Stimulated activated CD8-positive, alpha-beta memory T cell treated with anti-CD3 and anti-CD28 coated beads, Interleukin-4, amount 100 ng/mL, for 24 hours (primary cell): ENCODE data around the gene IGFBP7.

Experiments used
- DNase-seq: peaks from one replicate; pipeline ENCODE4 v3.0.0-alpha.2; 2020; ENCODE audit warnings: low read depth

The IGFBP7 gene

GRCh38 chr4:57109847-57110639, at the start of gene IGFBP7:
TSS of gene IGFBP7 (minus strand) at chr4:57110385. CDS start at chr4:57110351, 34 bp downstream.
- DNase-seq, result no peak

DNA sequence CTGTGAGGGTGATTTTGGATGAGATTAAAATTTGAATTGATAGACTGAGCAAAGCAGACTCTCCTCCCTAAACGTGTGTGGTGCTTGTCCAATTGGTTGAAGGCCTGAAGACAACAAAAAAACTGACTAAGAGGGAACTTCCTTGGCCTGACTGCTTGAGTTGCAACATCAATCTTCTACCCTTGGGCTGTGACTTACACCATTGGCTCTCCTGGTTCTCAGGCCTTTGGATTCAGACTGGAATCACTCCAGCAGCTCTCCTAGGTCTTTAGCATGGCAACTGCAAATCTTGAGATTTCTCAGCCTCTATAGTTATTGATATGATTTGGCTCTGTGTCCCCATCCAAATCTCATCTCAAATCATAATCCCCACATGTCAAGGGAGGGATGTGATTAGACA, 49.7 kb upstream of the IGFBP7 start:
- no peak for DNase-seq

- no peak for DNase-seq
Observed at GRCh38 chr4:57158762-57159161, 48.6 kb upstream of the IGFBP7 start.

DNA sequence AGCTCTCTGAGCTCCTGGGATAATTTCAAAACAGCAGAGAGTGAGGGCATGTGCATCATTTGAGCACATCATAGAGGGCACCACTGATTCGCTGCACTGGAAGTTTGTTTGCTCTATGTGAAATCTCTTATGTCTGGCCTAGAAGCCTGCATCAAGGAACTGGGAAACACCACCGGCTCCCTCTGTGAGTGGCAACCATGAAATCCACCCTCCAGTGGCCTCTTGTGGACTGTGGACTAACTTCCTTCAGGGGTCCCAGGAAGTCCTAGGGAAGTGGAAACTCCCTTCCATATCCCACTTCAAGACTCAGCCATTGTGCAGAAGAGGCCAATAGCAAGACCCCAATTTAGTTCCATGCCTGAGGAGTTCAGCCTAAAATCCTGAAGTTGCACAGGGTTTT, 48.0 kb upstream of the IGFBP7 start:
- DNase-seq, result no peak

DNA sequence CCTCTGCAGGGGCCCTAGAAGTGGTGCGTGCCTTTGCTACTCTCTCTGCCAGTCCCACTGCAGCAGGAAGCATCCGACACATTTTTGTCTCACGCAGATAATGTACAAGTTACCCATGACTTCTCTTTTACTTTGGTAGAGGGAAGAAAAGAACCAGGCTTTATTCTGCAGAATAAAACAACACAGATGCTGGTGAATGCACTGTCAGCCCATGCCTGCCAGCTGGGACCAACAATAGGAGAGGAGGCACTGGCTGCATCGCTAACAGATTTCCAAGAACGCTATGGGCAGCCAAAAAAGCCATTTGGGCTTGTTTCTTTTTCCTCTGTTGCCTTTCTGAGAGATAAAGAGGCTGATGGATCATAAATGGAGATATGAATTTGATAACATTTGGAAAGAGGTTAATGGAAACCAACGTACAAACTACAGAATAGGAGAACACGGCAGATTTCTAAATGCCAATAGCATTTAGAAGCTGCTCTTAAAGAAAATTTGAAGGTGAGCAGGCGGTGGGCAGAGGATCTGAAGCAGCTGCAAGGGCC, 47.5 kb upstream of the IGFBP7 start:
- DNase-seq, result no peak

DNA sequence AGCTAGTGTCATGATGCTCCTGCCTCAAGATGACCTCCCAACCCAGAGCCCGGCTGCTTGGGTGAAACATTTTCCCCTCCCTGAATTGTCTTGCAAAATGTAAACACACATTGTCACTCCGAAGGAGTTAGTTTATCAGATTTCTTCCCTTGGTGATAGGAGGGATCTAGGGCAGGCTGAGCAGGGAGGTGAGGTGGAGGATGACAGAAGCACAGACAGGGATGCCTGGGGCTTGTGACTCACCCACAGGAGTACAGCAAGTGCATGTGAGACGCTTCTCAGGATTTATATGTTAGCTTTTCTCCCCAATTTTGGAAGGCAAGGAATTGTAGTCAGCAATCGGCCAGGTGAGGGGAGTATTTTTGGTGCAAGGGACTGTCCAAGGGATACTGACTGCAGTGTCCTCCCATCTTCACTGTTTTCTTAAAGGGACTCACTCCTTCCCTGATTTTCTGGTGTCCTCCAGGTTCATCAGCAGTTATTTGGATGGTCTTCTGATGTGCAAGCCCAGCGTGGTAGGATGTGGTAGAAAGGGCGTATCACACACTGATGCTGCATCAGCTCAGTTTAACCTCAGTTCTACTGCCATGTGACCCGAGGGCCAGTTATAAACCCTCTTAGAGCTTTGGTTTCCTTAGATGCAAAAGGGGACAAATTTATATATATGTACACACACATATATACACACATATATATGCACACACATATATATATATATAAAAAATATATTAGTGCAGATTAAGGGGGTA, 46.2 kb upstream of the IGFBP7 start:
- DNase-seq, result no peak

DNA sequence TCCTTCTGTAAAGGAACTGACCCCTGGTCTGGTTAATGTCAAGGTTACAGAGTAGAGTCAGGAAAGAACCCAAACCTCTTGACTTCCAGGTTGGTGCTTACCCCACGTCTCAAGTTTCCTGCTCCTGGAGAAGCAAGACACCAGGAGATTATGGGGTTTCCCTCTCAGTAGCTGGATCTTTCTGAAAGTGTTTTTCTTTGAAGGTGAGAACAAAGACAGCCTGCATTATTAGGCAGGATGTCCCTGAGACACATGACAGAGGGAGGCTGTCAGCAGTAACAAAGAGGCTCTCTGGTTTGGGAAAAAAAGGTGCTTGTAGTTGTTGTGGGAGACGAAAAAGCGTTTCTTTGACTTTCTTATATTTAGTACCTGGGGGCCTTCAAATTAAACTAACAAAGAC, 44.7 kb upstream of the IGFBP7 start:
- no peak for DNase-seq

GRCh38 chr4:57154191-57154590, 44.0 kb upstream of the IGFBP7 start:
- no peak for DNase-seq

- no peak for DNase-seq
Observed at GRCh38 chr4:57153207-57153606, 43.0 kb upstream of the IGFBP7 start.

DNA sequence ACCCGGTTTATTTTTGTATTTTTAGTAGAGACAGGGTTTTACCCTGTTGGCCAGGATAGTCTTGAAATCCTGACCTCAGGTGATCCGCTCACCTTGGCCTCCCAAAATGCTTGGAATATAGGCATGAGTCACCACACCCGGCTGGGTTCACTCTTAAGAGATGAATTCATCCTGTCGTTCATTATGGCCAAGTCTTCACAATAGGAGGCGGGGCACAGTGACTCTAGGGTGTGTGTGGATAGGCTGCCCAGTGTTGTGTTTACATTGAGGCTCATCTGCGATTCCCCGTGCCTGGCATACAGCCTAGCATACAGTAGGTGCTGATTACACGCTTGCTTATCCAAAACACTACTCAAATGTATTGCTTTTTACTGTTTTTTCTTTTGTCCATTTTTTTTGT, 41.3 kb upstream of the IGFBP7 start:
- DNase-seq, result no peak

- no peak for DNase-seq
Observed at GRCh38 chr4:57149833-57150232, 39.6 kb upstream of the IGFBP7 start.

DNA sequence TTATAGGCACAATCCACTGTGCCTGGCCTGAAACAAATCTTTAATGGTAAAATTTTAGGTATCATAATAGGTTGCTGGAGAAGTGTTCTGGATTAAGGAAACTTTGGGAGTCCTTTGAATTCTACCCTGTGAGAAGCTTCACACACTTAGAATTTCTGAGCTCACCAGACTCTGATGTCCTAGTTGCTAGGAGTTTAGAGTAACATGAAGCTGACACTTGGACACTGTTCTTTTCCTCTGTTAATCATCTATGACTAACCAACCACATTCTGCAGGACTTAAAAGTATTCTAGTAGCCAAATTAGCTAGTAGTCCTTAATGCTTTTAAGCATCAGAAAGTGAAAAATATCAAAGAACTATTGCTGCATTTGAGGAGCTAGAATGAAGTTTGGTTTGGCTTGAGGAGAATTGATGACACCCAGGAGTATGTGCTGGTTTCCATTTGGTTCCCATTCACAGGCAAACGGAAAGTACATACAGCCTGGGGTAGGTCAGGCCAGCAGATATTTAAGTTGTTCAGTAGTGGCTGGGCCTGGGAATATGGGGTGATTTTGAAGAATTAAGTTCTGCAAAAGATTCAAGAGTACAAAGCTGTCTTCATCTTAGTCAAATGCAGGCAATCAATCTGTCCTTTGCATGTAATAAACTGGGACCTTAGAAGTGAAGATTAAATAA, 38.8 kb upstream of the IGFBP7 start:
- DNase-seq, result no peak

GRCh38 chr4:57148177-57148576, 38.0 kb upstream of the IGFBP7 start:
- no peak for DNase-seq

DNA sequence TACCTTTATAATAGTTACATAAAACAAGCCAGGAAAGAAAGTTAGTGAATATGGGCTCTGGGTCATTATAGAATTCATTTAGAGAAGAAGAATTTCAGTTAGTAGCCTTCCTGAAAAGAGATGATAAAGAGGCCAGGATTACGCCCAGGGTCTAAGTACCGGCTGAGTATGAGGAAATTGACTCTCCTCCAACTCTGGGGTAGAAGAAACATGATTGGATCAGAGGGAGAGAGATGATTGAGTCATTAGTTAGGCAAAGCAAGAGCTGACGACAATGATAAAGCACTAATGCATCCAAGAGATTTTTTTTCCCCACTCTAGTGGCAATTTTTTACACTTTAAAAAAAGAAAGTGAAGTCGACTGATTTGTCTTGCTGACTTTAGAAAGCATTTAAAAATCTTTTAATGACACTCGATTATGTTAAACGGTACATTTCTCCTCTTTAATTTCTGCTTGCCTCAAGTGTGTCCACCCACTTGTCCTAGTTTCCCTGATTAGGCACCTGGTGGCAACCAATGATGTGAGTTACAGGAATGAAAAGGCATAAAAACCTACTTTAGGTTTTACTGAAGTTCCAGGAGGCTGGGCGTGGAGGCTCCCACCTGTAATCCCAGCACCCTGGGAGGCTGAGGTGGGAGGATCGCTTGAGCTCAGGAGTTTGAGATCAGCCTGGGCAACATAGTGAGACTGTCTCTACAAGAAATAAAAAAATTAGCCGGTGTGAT, 37.3 kb upstream of the IGFBP7 start:
- DNase-seq, result no peak

DNA sequence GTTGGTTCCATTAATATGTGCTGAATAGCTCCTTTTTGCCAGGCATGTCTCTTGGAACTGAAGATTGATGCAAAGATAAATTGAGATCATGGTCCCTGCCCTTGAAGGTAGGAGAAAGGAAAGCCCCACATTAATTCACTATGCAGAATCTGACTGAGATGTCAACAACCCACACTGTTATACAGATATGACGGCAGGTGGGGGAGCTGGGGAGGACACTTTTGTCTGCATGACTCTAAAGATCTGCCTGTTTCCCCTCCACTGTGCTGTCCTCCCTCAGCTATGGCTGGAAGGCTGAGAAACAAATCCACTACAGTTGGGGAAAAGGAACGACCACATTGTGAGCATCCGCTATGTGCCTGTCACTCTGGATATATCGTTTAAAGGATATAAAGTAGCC, 36.3 kb upstream of the IGFBP7 start:
- no peak for DNase-seq

DNA sequence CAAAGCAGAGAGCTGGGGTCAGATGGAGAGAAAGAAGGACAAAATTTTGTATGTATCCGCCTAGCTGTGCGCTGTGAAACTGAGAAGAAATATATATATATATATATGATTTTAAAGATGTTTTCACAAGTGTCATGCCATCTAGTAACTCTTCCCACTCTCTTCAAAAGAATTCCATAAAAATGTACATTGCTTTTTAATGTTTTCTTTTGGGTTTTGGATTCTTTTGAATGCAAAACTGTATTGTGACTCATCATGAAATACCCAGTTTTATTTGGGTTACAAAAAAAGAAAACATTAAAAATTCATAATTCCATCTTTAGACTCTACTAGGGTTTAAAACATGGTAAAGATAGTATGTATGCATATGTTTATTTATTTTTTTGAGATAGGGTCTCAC, 34.3 kb upstream of the IGFBP7 start:
- no peak for DNase-seq

- DNase-seq, result no peak
Observed at GRCh38 chr4:57139783-57140182, 29.6 kb upstream of the IGFBP7 start.

- DNase-seq, result no peak
Observed at GRCh38 chr4:57137261-57137660, 27.1 kb upstream of the IGFBP7 start.

DNA sequence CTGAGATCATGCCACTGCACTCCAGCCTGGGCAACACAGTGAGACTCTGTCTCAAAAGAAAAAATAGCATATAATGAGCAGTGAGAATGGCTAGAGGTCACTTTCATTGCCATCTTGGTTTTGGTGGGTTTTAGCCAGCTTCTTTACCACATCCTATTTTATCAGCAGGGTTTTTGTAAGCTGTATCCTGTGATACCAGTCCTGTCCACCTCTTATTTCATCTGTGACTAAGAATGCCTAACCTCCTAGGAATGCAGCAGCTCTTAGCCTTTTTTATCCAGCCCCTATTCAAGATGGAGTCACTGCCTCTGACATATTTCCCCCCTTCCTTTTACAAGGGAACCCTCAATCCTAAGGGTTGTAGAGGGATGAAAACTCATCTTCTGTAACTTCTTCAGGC, 26.1 kb upstream of the IGFBP7 start:
- DNase-seq, result no peak

- no peak for DNase-seq
Observed at GRCh38 chr4:57132743-57133137, 22.6 kb upstream of the IGFBP7 start.

- DNase-seq, result no peak
Observed at GRCh38 chr4:57131849-57132742, 21.9 kb upstream of the IGFBP7 start.
